GM12891 (cell line): ENCODE results near the gene CYB5R4.

Experiments
- POLR2A ChIP-seq: IDR thresholded peaks from 2 replicates; pipeline ENCODE4 v1.6.1; 2011; ENCODE audit warnings: low read depth, low read length, control low read depth
- POLR2AphosphoS5 ChIP-seq: IDR thresholded peaks from 2 replicates; pipeline ENCODE4 v1.6.1; 2011; ENCODE audit warnings: low read depth, low read length, control low read depth

GRCh38 chr6:83976037-83976755, 116.7 kb downstream of the CYB5R4 start:
- no peak for TF ChIP-seq POLR2AphosphoS5
- TF ChIP-seq POLR2A, result no peak
